GM10266 (cell line): ENCODE measurements around the gene GRIN1.
A peak's percentile ranks its signal among the peaks of the same experiment; 100 is the strongest.

Experiments used
- DNase-seq: peaks from one replicate; pipeline ENCODE4 v3.0.0; 2012; ENCODE audit errors: extremely low spot score
- TF ChIP-seq, protein P1 (sequence below): IDR thresholded peaks from 2 replicates; pipeline ENCODE4 v1.5.1; 2012; ENCODE audit warnings: mild to moderate bottlenecking, low read depth; ENCODE audit not compliant: control insufficient read depth, insufficient read depth; ENCODE audit errors: missing control alignments

Gene GRIN1

GRCh38 chr9:137109250-137110146, 29.5 kb upstream of the GRIN1 start:
- TF ChIP-seq, protein P1, sequence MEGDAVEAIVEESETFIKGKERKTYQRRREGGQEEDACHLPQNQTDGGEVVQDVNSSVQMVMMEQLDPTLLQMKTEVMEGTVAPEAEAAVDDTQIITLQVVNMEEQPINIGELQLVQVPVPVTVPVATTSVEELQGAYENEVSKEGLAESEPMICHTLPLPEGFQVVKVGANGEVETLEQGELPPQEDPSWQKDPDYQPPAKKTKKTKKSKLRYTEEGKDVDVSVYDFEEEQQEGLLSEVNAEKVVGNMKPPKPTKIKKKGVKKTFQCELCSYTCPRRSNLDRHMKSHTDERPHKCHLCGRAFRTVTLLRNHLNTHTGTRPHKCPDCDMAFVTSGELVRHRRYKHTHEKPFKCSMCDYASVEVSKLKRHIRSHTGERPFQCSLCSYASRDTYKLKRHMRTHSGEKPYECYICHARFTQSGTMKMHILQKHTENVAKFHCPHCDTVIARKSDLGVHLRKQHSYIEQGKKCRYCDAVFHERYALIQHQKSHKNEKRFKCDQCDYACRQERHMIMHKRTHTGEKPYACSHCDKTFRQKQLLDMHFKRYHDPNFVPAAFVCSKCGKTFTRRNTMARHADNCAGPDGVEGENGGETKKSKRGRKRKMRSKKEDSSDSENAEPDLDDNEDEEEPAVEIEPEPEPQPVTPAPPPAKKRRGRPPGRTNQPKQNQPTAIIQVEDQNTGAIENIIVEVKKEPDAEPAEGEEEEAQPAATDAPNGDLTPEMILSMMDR: no peak
- no peak for DNase-seq

GRCh38 chr9:137110147-137110910, 28.6 kb upstream of the GRIN1 start:
- no peak for DNase-seq
- TF ChIP-seq, protein P1: no peak

DNA sequence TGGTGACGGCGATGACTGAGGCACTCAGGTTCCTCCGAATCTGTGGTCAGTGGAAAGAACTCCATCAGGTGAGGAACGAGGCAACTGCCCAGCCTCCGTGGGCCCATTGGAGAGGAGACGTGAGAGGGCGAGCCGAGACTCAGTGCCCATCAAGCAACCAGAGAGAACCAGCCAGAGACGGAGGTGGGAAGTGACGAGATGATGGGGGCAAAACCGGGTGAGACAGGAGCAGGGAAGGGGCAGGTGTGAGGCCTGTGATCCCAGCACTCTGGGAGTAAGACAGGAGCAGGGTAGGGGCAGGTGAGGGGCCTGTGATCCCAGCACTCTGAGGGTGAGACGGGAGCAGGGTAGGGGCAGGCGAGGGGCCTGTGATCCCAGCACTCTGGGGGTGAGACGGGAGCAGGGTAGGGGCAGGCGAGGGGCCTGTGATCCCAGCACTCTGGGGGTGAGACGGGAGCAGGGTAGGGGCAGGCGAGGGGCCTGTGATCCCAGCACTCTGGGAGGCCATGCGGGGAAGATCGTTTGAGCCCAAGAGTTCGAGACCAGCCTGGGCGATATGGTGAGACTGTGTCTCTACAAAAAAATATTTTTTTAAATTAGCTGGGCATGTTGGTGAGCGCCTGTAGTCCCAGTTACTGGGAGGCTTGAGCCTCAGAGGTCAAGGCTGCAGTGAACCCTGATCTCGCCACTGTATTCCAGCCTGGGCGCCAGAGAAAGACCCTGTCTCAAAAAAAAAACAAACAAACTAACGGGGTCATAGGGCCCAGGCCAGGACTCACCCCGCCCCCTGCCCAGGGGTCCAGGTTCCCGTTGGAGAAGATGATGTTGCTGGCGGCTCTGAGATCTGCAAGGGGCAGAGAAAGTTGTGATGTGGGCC, 27.8 kb upstream of the GRIN1 start:
- TF ChIP-seq, protein P1: no peak
- DNase-seq: no peak

GRCh38 chr9:137111788-137112563, 27.0 kb upstream of the GRIN1 start:
- DNase-seq: no peak
- TF ChIP-seq, protein P1: no peak

DNA sequence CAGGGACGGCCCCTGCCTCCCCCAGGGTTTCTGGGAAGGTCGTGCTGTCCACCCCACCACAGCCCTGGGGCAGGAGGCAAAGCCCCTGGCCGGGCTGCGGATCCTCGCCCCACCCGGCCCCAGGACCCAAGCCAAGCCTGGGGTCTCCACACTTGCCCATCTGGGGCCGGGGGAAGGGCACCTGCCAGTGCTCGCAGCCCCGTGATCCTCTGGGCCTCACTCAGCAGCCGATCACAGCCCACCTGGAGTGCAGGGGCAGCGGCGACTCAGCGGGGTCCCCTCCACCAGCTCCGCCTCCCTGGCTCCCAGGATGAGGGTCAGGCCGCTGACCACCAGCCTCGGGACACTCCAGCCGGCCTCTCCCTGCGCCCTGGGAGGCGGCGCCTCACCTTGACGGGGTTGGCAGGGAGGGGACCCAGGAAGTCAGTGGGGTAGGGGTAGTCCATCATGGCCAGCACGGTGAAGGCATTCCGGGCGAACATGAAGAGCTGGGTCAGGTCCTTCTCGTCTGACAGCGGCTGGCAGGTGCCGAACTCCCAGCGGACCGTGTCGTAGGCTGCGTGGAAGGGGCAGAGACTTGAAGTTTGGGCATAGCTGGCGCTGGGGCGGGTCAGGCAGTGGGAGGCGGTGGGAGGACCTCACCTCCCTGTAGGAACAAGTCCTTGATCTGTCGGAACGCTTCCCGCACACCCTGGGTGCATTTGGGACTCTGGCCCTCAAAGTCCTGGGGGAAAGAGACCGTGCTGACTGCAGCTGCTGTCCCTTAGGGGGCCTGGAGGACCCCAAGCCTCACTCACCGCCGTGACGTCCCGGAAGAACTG, 26.2 kb upstream of the GRIN1 start:
- TF ChIP-seq, protein P1: no peak
- no peak for DNase-seq

- TF ChIP-seq, protein P1: no peak
- peak; percentile 64 for DNase-seq
Observed at GRCh38 chr9:137113385-137114159, 25.4 kb upstream of the GRIN1 start.
